HG03103 (cell line): ENCODE results near the gene SEMA5A.

ENCODE experiments used
- ATAC-seq: cut with Tn5 transposase; IDR thresholded peaks from one replicate; pipeline ENCODE4 v1.9.1; 2021; ENCODE audit warnings: low read depth; ENCODE audit not compliant: unreplicated experiment

SEMA5A gene

DNA sequence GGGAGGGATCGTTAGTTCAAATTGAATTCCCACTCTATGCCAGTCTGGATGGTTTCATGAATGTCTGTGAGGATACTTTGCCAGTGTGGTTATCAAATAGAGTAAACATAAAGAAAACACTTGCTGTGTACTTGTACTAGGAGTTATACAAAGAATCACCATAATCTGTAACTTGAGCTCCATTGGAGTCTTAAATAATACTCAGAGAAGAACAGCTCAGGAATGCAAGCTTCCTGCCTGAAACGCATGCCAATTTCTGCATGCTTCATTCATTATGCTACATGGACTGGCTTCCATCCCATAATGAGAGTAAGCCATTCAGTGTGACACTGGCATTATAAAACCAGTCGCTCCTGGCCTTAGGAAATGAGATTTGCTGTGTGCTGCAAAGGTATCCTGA lies 351.4 kb downstream of the SEMA5A start:
- ATAC-seq = no peak

DNA sequence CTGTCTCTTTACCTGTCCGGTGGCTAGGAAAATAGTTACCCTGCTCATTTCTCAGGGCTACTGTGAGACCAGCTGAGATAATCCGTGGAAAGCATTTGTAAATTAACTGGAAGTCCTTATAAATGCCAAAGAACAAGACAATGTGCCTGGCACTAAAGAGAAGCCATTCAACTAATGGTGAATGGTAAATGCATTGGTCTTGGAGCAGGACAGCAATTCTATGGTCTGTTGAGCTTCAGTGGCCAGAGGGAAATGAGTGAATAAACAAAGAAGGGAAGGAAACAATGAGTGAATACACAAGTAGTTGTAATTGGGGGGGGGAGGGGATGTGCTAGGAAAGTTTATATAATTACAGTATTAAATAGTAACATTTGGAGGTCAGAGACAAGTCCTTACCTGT lies 353.6 kb downstream of the SEMA5A start:
- ATAC-seq = no peak

DNA sequence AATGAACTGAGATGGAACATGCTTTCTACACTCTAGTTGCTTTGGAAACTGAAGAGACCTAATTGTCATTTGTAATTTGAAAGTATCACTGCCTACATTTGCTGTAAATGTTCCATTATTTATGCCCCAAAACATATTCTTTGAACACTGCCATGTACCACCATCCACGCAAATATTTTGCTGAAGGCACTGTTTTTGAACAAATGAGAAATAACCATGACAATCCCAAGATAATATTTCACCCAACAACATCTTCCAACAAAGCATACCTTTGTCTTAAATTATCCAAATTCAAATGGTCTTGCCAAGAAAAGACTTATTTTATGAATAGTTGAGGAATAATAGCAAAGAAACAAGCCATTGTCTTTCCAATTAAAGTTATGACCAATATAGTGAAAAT lies 356.2 kb downstream of the SEMA5A start:
- no peak for ATAC-seq

DNA sequence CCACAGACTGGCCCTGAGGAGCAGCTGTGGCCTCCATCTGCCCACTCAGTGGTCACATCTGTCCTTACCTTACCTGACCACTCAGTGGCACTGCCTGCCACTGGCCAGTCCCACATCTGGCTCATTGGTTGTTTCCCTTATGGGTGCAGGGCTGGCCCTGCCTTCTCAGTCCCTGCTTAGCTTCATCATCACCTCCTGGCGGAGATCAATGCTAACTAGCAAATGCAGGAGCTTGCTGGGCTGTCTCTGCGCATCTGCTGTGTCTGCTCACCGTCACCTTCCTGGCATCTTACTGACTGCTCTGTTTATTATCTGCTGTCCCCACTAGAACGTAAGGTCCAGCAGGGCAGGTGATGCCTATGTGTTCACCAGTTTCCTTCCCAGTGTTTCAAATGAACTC lies 356.9 kb downstream of the SEMA5A start:
- no peak for ATAC-seq

DNA sequence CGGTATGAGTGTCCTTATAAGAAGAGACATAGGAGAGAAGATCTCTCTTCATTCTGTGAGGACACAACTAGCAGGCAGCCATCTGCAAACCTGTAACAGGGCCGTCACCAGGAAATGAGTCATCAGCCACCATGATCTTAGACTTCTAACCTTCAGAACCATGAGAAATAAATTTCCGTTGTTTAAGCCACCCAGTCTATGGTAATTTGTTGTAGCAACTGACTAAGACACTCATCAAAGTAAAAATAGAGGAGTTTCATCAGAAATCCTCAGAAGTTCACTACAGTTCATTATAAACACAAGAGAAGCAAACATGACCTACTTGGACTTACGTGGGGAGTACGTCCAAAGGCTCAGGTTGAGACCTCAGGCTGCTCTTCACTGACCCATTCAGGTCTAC lies 357.7 kb downstream of the SEMA5A start:
- no peak for ATAC-seq

DNA sequence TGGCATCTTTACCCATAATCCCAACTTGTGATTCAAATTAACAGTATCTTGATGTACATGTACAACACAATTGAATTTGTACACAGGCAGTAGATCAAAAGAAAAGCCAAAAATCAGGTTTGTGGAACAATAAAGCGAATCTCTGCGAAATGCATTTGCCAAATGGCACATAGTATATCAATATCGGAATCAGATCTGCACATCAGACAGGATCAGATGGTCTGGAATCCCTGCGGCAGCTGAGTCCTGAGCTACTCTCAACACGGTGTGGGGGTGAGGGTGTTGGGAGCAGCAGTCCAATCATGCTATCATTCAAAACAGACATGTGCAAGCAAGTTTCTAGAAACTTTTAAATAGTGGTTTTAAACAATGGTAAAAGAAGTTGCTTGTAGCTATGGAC lies 358.3 kb downstream of the SEMA5A start:
- ATAC-seq = no peak

DNA sequence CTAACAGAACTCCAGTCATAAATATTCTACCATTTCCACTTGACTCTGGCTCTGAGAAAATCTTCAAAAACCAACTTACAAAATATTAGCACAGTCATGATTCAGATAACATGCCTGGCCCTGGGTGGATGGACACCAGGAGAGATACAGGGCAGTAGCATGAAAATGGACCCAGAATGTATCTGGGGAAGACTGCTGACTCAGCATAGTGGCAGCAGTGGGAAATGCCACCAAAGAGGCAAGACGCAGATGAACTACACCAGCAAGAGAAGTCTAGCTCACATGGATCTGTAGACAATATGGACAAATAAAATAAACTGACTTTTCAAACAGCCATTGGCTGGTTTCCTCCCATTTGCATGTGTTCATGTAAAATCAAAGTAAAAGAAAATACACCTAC lies 359.8 kb downstream of the SEMA5A start:
- ATAC-seq = no peak

DNA sequence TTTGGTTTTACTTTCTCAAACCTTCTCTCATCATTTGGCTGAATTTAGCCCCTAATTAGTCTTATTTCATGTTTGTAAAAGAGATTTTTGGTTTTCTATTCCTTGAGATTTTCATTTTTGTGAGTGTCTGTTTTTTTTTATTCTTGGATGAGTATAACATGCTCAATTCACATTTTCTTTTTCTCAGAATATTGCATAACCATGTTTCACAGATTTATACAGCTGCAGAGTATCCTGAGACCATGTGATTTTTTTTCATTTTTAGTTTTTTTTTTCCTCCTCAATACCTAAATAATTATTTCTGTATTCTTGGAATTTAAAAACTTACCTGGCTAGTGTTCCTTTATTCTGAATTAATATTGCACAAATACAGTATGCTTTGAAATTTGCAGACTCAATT lies 361.9 kb downstream of the SEMA5A start:
- no peak for ATAC-seq

DNA sequence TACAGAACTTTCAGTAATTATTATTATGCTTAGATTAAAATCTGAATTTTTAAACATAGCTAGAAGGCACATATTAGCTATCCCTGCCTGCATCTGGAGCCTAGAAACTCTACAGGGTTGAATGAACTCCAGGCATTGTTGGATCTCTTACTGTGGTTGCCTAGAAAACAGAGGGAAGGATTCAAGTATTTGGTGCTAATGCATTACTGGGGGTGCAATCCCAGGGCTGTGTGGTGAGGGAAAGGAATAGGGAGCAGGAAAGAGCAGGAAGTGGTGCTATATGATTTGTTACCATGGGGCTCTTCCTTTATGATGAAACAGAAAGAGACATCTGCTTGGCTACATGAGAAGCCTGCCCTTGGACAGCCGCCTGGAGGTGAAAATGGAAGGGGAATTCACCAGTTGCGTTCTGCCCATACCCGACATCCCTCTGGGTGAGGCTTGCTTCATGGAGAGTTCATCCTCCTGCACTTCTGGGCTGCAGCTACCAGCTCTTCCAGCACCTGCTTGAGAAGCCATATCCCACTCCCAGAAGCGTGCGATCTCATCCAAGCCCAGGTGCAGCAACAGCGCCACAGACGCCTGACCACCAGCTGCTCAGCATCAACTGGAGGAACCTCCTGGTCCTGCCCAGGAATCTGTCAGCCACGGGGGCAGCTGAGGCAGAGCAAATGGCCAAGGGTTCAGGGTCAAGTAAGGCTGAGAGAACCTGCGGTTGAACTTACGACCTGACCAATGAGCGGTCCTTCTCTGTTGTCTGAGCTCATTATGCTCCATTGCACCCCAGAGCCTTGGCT lies 362.8 kb downstream of the SEMA5A start:
- ATAC-seq = no peak

DNA sequence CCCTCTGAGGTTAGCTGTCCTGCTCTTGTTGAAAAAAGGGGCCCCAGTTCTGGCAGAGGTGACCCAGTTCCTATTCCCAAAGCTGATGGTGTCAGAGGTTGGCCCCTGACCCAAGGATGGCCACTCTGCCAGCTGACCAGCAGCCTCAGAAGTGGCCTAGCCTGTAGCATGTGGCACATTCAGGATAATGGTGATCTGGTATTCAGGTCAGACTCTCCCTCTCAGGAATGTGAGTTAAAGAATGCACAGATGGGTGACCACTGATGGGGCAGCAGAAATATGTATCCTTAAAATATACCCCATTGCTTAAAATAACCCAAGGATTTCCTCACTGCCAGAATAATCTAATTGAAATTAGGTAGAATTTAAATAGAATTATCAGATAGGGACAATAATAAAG lies 369.2 kb downstream of the SEMA5A start:
- no peak for ATAC-seq

DNA sequence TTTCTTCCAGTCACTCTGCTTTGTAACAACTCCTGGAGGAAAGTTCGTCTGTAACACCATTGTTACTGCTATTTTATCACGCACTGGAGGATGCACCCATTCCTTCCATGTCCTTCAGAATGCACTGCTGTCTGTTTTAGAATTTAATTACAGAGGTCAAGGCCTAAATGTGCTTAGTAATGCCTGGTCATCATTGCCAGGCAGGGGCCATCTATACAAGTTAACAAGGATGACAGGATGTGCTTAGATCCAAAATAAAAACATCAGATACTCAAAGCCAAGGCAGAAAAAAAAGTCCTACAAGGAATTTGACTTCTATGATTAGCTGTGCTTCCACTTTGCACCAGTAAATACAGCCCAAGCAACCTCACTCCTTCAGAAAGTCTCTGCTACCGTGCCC lies 371.4 kb downstream of the SEMA5A start:
- no peak for ATAC-seq

DNA sequence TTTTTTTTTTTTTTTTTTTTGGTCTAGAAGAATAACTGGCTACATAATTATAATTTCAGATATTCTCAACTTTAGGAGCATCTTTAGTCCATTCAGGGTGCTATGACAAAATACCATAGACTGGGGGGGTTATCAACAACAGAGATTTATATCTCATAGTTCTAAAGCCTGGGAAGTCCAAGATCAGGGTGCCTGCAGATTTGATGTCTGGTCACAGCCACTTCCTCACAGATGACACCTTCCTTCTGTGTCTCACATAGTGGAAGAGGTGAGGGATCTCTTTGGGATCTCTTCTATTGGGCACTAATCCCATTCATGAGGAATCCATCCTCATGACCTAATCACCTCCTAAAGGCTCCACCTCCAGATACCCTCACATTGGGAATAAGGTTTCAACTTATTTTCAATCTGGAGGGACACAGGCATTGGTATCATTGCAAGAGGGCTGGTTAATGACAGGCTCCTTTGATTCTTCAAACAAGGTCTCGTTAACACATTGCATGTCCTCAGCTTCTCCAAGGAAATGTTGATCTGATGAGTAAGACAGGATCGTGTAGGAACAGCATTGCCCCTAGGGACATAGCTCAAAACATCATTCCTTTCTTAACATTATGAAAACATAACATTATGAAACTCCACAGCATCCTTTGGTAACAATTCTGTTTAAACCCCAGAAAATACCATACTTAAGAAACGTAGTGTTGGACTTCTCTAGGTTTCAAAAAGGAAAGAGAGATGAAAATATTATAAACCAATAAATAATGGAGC lies 372.4 kb downstream of the SEMA5A start:
- no peak for ATAC-seq

DNA sequence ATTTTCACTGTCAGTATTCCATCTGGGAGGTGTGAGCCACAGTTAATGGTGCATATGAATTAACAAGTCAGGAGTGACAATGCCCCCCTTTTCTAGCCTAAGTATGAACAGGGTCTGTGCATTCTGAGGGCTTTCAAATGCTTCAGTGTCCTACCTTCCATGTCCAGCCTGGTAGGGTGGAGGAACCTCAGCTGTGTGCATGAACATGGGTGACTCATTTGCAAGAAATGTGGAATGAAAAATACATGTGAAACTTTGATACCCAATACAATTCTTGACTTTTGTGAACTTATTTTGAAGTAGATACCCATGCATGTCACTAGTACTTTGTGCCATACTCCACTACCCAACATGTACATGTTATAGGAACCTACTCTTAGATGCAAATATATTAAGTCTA lies 375.8 kb downstream of the SEMA5A start:
- ATAC-seq = no peak

DNA sequence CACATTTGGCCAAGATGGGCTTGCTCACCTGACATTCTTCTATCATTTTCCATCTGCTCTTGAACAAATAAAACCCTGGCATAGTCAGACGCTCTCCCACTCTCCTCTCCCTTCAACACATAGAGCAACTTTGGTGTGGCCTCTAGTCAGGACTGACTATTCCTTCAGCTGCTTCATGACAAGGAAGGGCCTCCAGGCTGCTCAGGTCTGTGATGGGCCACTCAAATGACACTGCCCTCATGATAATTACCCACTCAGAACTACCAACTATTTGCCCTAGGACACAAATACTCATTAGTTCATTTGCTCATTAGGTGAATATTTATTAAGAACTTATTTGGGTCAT lies 376.3 kb downstream of the SEMA5A start:
- ATAC-seq = no peak

DNA sequence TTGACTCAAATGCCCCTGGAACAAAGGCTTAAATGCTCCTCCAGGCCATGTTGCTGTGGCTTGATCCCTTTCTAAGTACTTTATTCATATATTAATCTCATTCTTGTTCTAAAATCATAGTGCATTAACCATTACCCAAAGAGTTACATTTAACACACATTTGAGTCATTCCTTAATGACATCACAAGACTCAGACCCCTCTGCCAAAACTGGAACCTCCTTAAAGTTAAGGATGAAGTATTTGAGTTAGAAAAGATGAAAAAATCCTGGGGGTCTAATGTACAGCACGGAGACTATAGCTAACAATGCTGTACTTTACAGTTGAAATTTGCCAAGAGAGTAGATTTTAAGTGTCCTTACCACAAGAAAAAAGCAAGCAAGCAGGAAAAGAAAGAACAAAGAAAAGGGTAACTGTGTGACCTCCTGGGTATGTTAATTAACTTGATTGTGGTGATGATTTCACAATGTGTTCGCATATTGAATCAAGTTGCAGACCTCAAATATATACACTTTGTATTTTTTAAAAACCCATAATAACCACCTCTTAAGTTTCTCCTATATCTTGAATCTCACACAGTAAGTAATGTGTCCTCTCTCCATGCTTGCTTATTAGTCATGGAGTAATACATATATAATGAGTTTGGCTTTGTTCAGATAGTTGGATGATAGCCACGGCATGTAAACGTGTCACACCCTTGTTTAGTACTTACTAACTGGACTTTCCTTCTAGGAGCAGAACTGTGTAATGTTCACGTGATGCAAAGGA lies 376.9 kb downstream of the SEMA5A start:
- ATAC-seq = no peak

DNA sequence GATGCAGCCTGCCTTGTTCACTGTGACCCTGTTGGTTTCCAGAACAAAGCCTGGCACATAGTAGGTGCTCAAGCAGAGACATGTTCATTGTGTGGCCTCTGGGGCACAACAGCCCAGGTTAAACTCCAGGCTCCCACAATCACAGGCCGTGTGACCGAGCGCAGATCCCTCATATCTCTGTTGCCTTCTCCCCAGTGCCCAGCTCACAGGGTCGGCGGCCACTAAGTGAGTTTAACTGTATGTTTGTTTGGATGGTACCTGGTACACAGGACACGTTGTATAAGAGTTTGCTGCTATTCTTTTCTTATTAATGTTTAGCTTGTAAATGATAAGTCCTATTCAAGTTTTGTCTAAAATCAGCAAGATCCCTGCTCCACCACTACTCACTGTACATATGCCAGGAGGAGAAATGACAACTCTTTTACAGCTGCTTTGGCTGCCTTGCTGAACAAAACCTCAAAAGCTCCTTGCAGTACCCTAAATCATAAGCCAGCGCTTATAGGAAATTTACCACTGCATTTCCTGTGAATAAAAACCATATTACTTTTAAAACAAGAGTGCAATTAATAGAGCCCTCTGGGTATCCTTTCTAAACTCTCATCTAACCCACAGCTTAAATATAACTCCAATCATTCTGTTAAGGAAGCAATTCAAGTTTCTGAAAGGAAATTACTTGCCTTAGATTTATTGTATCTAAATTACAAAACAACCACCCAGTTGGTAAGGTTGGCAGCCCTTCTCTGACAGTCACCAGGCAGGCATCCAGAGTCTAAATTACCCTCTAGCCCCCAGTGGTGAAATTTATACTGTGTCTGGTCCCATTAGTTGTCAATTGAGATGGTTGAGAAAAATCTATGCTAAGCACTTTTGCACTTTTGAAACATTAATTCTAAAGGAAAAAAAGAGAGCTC lies 379.4 kb downstream of the SEMA5A start:
- no peak for ATAC-seq

DNA sequence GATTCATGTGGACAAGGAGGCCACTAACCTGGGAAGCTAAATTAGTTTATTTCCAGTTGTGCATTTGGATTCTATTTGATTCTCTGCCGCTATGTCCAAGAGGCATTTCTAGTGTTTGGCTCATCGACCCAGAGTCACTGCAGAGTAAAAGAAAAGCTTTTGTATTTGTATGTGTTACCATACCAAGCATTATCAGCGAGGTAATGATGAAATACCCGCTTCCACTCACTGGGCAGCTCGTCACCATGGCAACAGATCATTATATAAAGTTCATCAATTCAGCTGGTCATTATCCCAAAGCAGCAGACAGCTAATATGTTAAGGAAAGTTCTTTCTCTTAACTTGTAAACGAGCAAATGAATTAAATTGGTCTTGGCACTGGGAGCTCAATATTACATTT lies 380.3 kb downstream of the SEMA5A start:
- ATAC-seq = no peak

DNA sequence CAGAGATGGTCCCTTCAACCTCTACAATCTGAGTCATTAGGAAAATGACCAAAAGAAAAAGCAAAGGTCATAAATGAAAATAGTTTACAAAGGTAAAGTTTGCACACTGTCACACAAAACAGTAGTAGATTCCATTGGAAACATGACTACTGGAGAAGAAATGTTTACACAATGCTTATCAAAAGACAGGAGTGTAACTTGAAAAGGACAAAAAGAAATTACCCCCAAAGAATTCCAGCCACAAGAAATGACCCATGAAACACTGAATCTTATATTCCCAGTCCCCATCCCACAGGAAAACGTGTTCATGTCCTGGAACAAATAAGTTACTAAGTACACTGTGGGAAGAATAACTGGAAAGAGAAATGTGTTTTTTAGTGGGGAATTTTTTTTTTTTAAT lies 385.1 kb downstream of the SEMA5A start:
- ATAC-seq = no peak

DNA sequence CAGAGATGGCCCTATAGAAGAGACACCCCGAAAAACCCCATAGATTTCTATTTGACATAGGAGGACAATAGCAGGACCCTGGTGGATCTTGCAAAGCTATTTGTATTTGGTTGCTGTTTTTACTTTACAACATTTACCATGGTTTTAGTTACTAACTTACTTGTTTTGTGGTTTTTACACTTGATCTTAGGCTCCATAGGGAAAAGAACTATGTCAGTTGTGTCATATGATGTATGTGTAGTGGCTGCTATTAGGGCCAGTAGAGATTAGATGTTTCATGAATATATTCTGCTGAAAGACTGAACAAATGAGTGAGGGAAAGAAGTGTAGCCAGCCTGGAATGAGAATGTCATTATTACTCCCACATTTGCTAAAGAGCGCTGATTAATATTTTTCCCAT lies 388.1 kb downstream of the SEMA5A start:
- no peak for ATAC-seq

DNA sequence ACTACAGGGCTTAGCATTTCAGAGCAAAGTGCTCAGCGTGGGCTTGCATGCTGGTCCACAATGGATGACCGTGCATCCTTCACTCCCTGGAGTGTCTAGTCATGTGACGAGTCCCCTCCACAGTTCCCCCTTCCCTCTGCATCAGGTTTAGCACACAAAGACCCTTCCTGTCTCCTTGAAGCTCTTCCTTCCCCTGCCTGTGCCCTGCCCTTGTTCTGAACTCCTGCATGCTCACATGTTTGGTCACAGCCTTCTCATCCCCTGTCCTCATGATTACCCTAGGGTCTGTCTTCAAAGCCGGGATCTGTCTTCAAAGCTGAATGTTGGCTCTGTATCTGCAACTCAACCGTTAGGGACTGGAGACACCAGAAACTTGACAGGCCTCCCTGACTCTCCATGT lies 388.9 kb downstream of the SEMA5A start:
- ATAC-seq = no peak

DNA sequence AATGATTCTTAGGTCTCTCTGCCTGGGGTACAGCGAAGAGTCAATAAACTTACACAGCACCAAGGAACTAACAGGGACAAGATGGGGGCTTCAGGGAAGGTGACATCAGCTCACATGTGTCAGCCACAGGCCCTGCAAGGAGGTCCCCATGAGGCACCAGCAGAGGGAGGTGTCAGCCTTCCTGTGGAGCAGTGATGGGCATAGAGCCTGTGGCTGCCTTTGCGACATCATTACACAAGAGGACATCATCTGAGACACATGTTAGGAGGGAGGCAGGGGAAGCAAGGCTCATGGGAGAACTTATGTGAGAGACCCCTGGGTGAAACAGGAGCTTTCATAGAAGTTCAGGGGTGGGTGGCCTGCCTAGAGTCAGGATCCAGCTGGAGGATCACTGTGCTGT lies 389.6 kb downstream of the SEMA5A start:
- ATAC-seq = no peak
